AG04450 (cell line): Measurements from ENCODE around the gene GPR18. TPM values are rescaled to one million over a fixed set of nuclear protein-coding genes. Genes with fewer than 3 reads are reported as not detected.
"Not testable (repeated sequence)": the region's sequence is repeated elsewhere in the genome, so short reads cannot be mapped to it uniquely, and the experiment has no call there.

Source experiments
- CTCF ChIA-PET: fragments of 300-600, 350-600 bp; formaldehyde crosslinking; extraction: SDS; loops from one replicate; lab custom pipeline; 2022; ENCODE audit warnings: antibody characterized with exemption, inconsistent platforms; lab: Charles Lee
- POLR2A ChIA-PET: fragments of 350-600 bp; formaldehyde crosslinking; extraction: SDS; loops from one replicate; lab custom pipeline; 2021; ENCODE audit warnings: antibody characterized with exemption, inconsistent platforms; lab: Yijun Ruan, JAX
- DNase-seq: peaks from one replicate; pipeline ENCODE4 v3.0.0-alpha.2; 2011; ENCODE audit warnings: low read depth, low spot score
- H3K27ac ChIP-seq: one replicate; pipeline ENCODE4 v1.5.1; 2012; ENCODE audit warnings: low read depth, low read length, control low read depth
- H3K27me3 ChIP-seq: one replicate; pipeline ENCODE4 v1.6.0; 2012; ENCODE audit warnings: low read length; ENCODE audit not compliant: control insufficient read depth, insufficient read depth
- H3K4me3 ChIP-seq: 2 replicates; pipeline ENCODE4 v1.5.1; 2011; ENCODE audit warnings: mild to moderate bottlenecking, low read depth, low read length, control low read depth
- H3K9me3 ChIP-seq: 2 replicates; pipeline ENCODE4 v1.5.1; 2012; ENCODE audit warnings: low read length; ENCODE audit not compliant: control insufficient read depth, insufficient read depth
- CTCF ChIP-seq: IDR thresholded peaks from 2 replicates; pipeline ENCODE4 v1.5.1; 2011; ENCODE audit warnings: low read depth, low read length, control low read depth, inconsistent platforms
- polyA plus RNA-seq: library from polyadenylated mRNA; depleted of rRNA; stranded (reverse); fragments of >200 nt; gene quantifications from 2 replicates; pipeline ENCODE4 v1.2.3, GENCODE V29; 2011

GPR18 gene
- polyA plus RNA-seq, 1 experiment = not detected

GRCh38 chr13:99250982-99251825 lies 7.0 kb downstream of the GPR18 start:
- no peak overlapping the region for H3K27ac ChIP-seq
- TF ChIP-seq CTCF = no peak
- H3K4me3 ChIP-seq = no peak overlapping the region
- POLR2A ChIA-PET = no interaction called here
- CTCF ChIA-PET = interaction anchor here (0.8 to 1.0 kb wide), 3 partner anchors 15 to 186 kb away, joined by 3 to 5 read pairs (median 3); no protein-coding TSS in a partner anchor
- DNase-seq = no peak
- no peaks in the 10 kb centered on the region for H3K9me3 ChIP-seq
- H3K27me3 ChIP-seq = no peaks in the 10 kb centered on the region

GRCh38 chr13:99249606-99250005 lies 8.6 kb downstream of the GPR18 start:
- H3K4me3 ChIP-seq, H3K27me3 ChIP-seq, H3K27ac ChIP-seq, POLR2A ChIA-PET, DNase-seq, H3K9me3 ChIP-seq: not testable (repeated sequence)
- CTCF ChIA-PET = interaction anchor here (1.0 kb wide), 1 partner anchor 20 kb away, joined by 5 read pairs; no protein-coding TSS in a partner anchor

- ChIA-PET POLR2A (interaction anchor here (0.8 kb wide), 1 partner anchor 15 kb away, joined by 3 read pairs; no protein-coding TSS in a partner anchor), CTCF (interaction anchor here (1.0 kb wide), 1 partner anchor 21 kb away, joined by 5 read pairs; no protein-coding TSS in a partner anchor)
- not testable (repeated sequence) for DNase-seq, H3K4me3 ChIP-seq, H3K9me3 ChIP-seq, H3K27ac ChIP-seq, H3K27me3 ChIP-seq
Measured at GRCh38 chr13:99249178-99249577, 9.0 kb downstream of the GPR18 start.

- POLR2A ChIA-PET = no interaction called here
- no peaks in the 10 kb centered on the region for H3K27me3 ChIP-seq
- H3K27ac ChIP-seq = no peak overlapping the region
- DNase-seq = no peak
- CTCF ChIA-PET = no interaction called here
- no peaks in the 10 kb centered on the region for H3K9me3 ChIP-seq
- TF ChIP-seq CTCF = no peak
- no peak overlapping the region for H3K4me3 ChIP-seq
Measured at GRCh38 chr13:99246100-99246499, 12.1 kb downstream of the GPR18 start.

GRCh38 chr13:99237981-99238662 lies 20.1 kb downstream of the GPR18 start:
- TF ChIP-seq CTCF = no peak
- ChIA-PET CTCF (interaction anchor here (1.2 kb wide), 1 partner anchor 198 kb away, joined by 3 read pairs; no protein-coding TSS in a partner anchor), POLR2A (no interaction called here)

More at GRCh38 chr13:99237981-99238662, 20.1 kb downstream of the GPR18 start:
- Histone ChIP-seq H3K27ac (no peak overlapping the region), H3K4me3 (no peak overlapping the region), H3K27me3 (no peaks in the 10 kb centered on the region), H3K9me3 (no peaks in the 10 kb centered on the region)
- no peak for DNase-seq
